ENCODE results near the gene ORM2. TPM values are rescaled to one million over a fixed set of nuclear protein-coding genes. Genes with fewer than 3 reads are reported as not detected.

The ORM2 gene
- total and polyA plus RNA-seq, 7 donors: 0.68 TPM; not detected in 6

DNA sequence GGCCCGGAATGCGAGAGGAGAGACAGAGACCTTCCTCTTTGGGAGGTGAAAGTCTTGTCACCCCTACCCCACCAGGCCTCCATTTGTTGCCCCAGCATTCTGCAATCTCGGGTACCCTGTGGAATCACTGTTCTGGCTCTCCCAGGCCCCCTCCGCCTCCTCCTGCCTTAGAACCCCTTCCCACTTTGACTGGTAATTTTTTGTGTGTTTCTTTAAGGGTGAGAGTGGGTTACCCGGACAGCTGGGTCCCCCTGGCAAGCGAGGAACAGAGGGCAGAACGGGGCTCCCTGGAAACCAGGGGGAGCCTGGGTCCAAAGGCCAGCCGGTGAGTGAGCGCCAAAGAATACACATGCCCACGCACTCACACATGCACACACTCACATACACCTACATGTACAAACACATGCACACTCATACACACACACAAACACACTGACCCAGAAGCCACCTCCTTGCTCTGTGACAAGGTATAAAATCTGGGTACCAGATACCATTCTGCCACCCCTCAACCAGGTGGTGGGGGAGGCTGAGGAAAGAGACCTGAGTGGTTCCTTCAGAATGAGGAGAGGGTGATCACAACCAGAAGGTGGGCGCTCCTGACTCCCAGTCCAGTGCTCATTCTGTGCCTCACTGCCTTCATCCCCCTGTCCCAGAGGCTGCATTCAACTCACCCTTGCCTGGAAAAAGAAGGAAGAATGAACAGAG is 37.6 kb upstream of the ORM2 start:
- Histone ChIP-seq H3K9me3 (peaks cover 20% of the 10 kb centered on the region), H3K36me3 (ENCODE audit: insufficient read depth in 1 of 2, low read depth in 1 of 2) (peaks cover 0 to 40% of the 10 kb centered on the region in 2 donors), H3K4me3 (no peak overlapping the region), H3K4me1 (no peaks in the 10 kb centered on the region), H3K27me3 (ENCODE audit: insufficient read depth in 3 of 3, low read length in 2 of 3) (no peaks in the 10 kb centered on the region), H3K27ac (no peak overlapping the region)
- ATAC-seq: no peak
- TF ChIP-seq, protein P1, sequence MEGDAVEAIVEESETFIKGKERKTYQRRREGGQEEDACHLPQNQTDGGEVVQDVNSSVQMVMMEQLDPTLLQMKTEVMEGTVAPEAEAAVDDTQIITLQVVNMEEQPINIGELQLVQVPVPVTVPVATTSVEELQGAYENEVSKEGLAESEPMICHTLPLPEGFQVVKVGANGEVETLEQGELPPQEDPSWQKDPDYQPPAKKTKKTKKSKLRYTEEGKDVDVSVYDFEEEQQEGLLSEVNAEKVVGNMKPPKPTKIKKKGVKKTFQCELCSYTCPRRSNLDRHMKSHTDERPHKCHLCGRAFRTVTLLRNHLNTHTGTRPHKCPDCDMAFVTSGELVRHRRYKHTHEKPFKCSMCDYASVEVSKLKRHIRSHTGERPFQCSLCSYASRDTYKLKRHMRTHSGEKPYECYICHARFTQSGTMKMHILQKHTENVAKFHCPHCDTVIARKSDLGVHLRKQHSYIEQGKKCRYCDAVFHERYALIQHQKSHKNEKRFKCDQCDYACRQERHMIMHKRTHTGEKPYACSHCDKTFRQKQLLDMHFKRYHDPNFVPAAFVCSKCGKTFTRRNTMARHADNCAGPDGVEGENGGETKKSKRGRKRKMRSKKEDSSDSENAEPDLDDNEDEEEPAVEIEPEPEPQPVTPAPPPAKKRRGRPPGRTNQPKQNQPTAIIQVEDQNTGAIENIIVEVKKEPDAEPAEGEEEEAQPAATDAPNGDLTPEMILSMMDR (IDR thresholded peaks at IDR 0.05): no peak
- 87 to 92% (median 91%) methylated on average over 11 of the region's 11 CpGs for WGBS, 3 donors
- intact Hi-C loops (cut with DNase I): loop anchor here (1.0 to 5.0 kb wide), 4 partner anchors 184 to 210 kb away; no protein-coding TSS in a partner anchor
- DNase-seq: peak in 1 of 2 donors; percentile 12

GRCh38 chr9:114294664-114295063 is 35.0 kb upstream of the ORM2 start:
- TF ChIP-seq, protein P1 (IDR thresholded peaks at IDR 0.05): no peak
- Histone ChIP-seq H3K4me1 (no peaks in the 10 kb centered on the region), H3K27ac (no peak overlapping the region), H3K36me3 (ENCODE audit: insufficient read depth in 1 of 2, low read depth in 1 of 2) (peaks cover 0 to 65% of the 10 kb centered on the region in 2 donors), H3K4me3 (no peak overlapping the region), H3K27me3 (ENCODE audit: insufficient read depth in 3 of 3, low read length in 2 of 3) (no peaks in the 10 kb centered on the region), H3K9me3 (peaks cover 20% of the 10 kb centered on the region)
- ATAC-seq: no peak
- DNase-seq: no peak
- intact Hi-C loops (cut with DNase I): loop anchor here in 1 of 2 donors (5.0 kb wide), 1 partner anchor 212 kb away; no protein-coding TSS in a partner anchor

DNA sequence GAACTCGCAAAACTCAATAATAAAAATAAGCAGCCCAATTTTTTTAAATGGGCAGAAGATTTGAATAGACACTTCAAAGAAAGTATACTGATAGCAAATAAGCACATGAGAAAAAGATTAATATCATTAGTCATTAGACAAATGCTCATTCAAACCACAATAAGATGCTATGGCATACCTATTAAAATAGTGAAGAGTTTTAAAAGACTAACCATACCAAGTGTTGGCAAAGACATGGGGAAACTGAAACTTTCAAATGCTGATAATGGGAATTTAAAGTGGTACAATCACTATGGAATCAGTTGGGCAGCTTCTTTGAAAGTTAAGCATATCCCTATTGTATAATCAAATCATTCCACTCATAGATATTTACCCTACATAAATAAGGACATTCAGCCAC is 33.3 kb upstream of the ORM2 start:
- Histone ChIP-seq H3K4me3 (no peak overlapping the region), H3K36me3 (ENCODE audit: insufficient read depth in 1 of 2, low read depth in 1 of 2) (peaks cover 0 to 75% of the 10 kb centered on the region in 2 donors), H3K27me3 (ENCODE audit: insufficient read depth in 3 of 3, low read length in 2 of 3) (no peaks in the 10 kb centered on the region), H3K9me3 (peaks cover 20% of the 10 kb centered on the region), H3K27ac (no peak overlapping the region), H3K4me1 (no peaks in the 10 kb centered on the region)
- intact Hi-C loops (cut with DNase I): no loop called here
- TF ChIP-seq, protein P1 (IDR thresholded peaks at IDR 0.05): no peak
- WGBS, 3 donors: 97 to 100% (median 98%) methylated on average over 1 of the region's 1 CpG
- DNase-seq (no peak), ATAC-seq (no peak)

GRCh38 chr9:114299286-114300152 is 30.1 kb upstream of the ORM2 start:
- Histone ChIP-seq H3K4me1 (no peaks in the 10 kb centered on the region), H3K36me3 (ENCODE audit: insufficient read depth in 1 of 2, low read depth in 1 of 2) (peaks cover 0 to 66% of the 10 kb centered on the region in 2 donors), H3K4me3 (no peak overlapping the region), H3K27ac (no peak overlapping the region), H3K9me3 (peaks cover 19% of the 10 kb centered on the region), H3K27me3 (ENCODE audit: insufficient read depth in 3 of 3, low read length in 2 of 3) (no peaks in the 10 kb centered on the region)
- WGBS, 3 donors: 81 to 84% (median 82%) methylated on average over 15 of the region's 15 CpGs
- ATAC-seq (no peak), DNase-seq (no peak)
- intact Hi-C loops (cut with DNase I): no loop called here
- TF ChIP-seq, protein P1 (IDR thresholded peaks at IDR 0.05): no peak

Measured in psoas muscle (tissue), 8 donors.